GM12892 (cell line): Measurements from ENCODE around the gene TPST2.

Source experiments
- POLR2AphosphoS5 ChIP-seq: IDR thresholded peaks from 2 replicates; pipeline ENCODE4 v1.6.1; 2011; ENCODE audit warnings: low read depth, low read length, control low read depth
- TAF1 ChIP-seq: IDR thresholded peaks from 2 replicates; pipeline ENCODE4 v1.6.1; 2011; ENCODE audit warnings: low read depth, mild to moderate bottlenecking, control low read depth, low read length, borderline replicate concordance

GRCh38 chr22:26632422-26633155 lies 42.7 kb upstream of the TPST2 start:
- TF ChIP-seq POLR2AphosphoS5 (no peak), TAF1 (no peak)
